Activated CD4-positive, alpha-beta T cell treated with anti-CD3 and anti-CD28 coated beads for 36 hours (primary cell): Measurements from ENCODE around the gene NR2F2. TPM values are rescaled to one million over a fixed set of nuclear protein-coding genes. Genes with fewer than 3 reads are reported as not detected.

ENCODE experiments used
- ATAC-seq: fragments of 200-7000 bp; cut with Tn5 transposase; one replicate; pipeline ENCODE4 v1.10.0; 2021; ENCODE audit warnings: mild to moderate bottlenecking, moderate library complexity
- CTCF ChIA-PET: fragments of 350-600 bp; sonication (Branson Sonifier 250); formaldehyde crosslinking; loops from one replicate; lab custom pipeline; 2021; ENCODE audit warnings: antibody characterized with exemption; lab: Charles Lee
- POLR2A ChIA-PET: fragments of 350-600 bp; sonication (Branson Sonifier 250); formaldehyde crosslinking; loops from one replicate; lab custom pipeline; 2021; ENCODE audit warnings: antibody characterized with exemption, inconsistent platforms; lab: Charles Lee
- DNase-seq: peaks from one replicate; pipeline ENCODE4 v3.0.0-alpha.2; 2020
- H3K27ac Mint-ChIP-seq: one replicate; pipeline ENCODE4 v1.8.0; 2021; ENCODE audit warnings: mixed read lengths
- H3K27me3 Mint-ChIP-seq: one replicate; pipeline ENCODE4 v1.8.0; 2021; ENCODE audit warnings: mixed read lengths
- H3K36me3 Mint-ChIP-seq: one replicate; pipeline ENCODE4 v1.8.0; 2021; ENCODE audit warnings: low read depth, mixed read lengths
- H3K4me1 Mint-ChIP-seq: one replicate; pipeline ENCODE4 v1.8.0; 2021; ENCODE audit warnings: mixed read lengths
- H3K4me3 Mint-ChIP-seq: one replicate; pipeline ENCODE4 v1.8.0; 2021; ENCODE audit warnings: mild to moderate bottlenecking, moderate library complexity, mixed read lengths
- H3K9me3 Mint-ChIP-seq: one replicate; pipeline ENCODE4 v1.8.0; 2021; ENCODE audit warnings: low read depth, mixed read lengths
- intact Hi-C, 2 experiments: fragments of 100-400 bp; cut with DNase I in 1 of 2; cut with micrococcal nuclease in 1 of 2; formaldehyde crosslinking; loops; one replicate each; pipeline versions ENCODE4 v1.14.2 to v1.15.1; 2022 to 2024; cut with DNase I, micrococcal nuclease
- total RNA-seq, 2 experiments: library from RNA; stranded (reverse); gene quantifications; one replicate each; pipeline ENCODE4 v1.2.3, GENCODE V29; 2021

Gene NR2F2
- total RNA-seq, 2 experiments from 2014 or later, result not detected

GRCh38 chr15:96345560-96346399, 15.3 kb downstream of the NR2F2 start:
- peaks cover 3% of the 10 kb centered on the region for H3K4me1 Mint-ChIP-seq
- intact Hi-C loops, result loop anchor here (1.0 to 5.0 kb wide), 4 partner anchors 17 to 1933 kb away; no protein-coding TSS in a partner anchor
- ChIA-PET CTCF (no interaction called here), POLR2A (no interaction called here)
- H3K4me3 Mint-ChIP-seq, result no peak overlapping the region
- no peaks in the 10 kb centered on the region for H3K36me3 Mint-ChIP-seq
- no peak for ATAC-seq
- peaks cover 86% of the 10 kb centered on the region for H3K27me3 Mint-ChIP-seq
- no peak overlapping the region for H3K27ac Mint-ChIP-seq
- H3K9me3 Mint-ChIP-seq, result peaks cover 3% of the 10 kb centered on the region
- DNase-seq, result no peak

- DNase-seq, result no peak
- POLR2A ChIA-PET, result no interaction called here
- intact Hi-C loops, result loop anchor here (5.0 kb wide), 2 partner anchors 1089 to 1934 kb away; no protein-coding TSS in a partner anchor
- Mint-ChIP-seq H3K36me3 (no peaks in the 10 kb centered on the region), H3K4me1 (peaks cover under 1% of the 10 kb centered on the region), H3K9me3 (peaks cover 3% of the 10 kb centered on the region), H3K27ac (no peak overlapping the region), H3K4me3 (no peak overlapping the region), H3K27me3 (peaks cover 88% of the 10 kb centered on the region)
- CTCF ChIA-PET, result interaction anchor here (0.6 kb wide), 1 partner anchor 12 kb away, joined by 3 read pairs; no protein-coding TSS in a partner anchor
- ATAC-seq, result no peak
Measured at GRCh38 chr15:96346409-96346970, 16.0 kb downstream of the NR2F2 start.

- CTCF ChIA-PET, result interaction anchor here (0.6 to 0.7 kb wide), 2 partner anchors 11 to 13 kb away, joined by 3 read pairs; no protein-coding TSS in a partner anchor
- Mint-ChIP-seq H3K27ac (no peak overlapping the region), H3K4me3 (no peak overlapping the region), H3K4me1 (no peaks in the 10 kb centered on the region), H3K9me3 (no peaks in the 10 kb centered on the region), H3K27me3 (peaks cover 88% of the 10 kb centered on the region), H3K36me3 (no peaks in the 10 kb centered on the region)
- no peak for DNase-seq
- POLR2A ChIA-PET, result no interaction called here
- intact Hi-C loops, result loop anchor here (5.0 kb wide), 2 partner anchors 1090 to 1935 kb away; no protein-coding TSS in a partner anchor
- ATAC-seq, result no peak
Measured at GRCh38 chr15:96347181-96348111, 16.9 kb downstream of the NR2F2 start.

GRCh38 chr15:96348112-96349027, 17.9 kb downstream of the NR2F2 start:
- H3K4me1 Mint-ChIP-seq, result no peaks in the 10 kb centered on the region
- DNase-seq, result no peak
- ChIA-PET CTCF (interaction anchor here (1.2 kb wide), 1 partner anchor 11 kb away, joined by 3 read pairs; no protein-coding TSS in a partner anchor), POLR2A (no interaction called here)
- H3K4me3 Mint-ChIP-seq, result no peak overlapping the region
- ATAC-seq, result no peak
- H3K36me3 Mint-ChIP-seq, result no peaks in the 10 kb centered on the region
- H3K27ac Mint-ChIP-seq, result no peak overlapping the region
- H3K9me3 Mint-ChIP-seq, result no peaks in the 10 kb centered on the region
- intact Hi-C loops, result loop anchor here (5.0 kb wide), 2 partner anchors 1091 to 1936 kb away; no protein-coding TSS in a partner anchor
- peaks cover 88% of the 10 kb centered on the region for H3K27me3 Mint-ChIP-seq

- no peaks in the 10 kb centered on the region for H3K36me3 Mint-ChIP-seq
- no peak overlapping the region for H3K27ac Mint-ChIP-seq
- peaks cover 87% of the 10 kb centered on the region for H3K27me3 Mint-ChIP-seq
- intact Hi-C loops, result loop anchor here (5.0 kb wide), 2 partner anchors 1092 to 1937 kb away; no protein-coding TSS in a partner anchor
- H3K9me3 Mint-ChIP-seq, result no peaks in the 10 kb centered on the region
- ChIA-PET CTCF (interaction anchor here (0.7 to 1.2 kb wide), 4 partner anchors 10 to 896 kb away, joined by 3 to 5 read pairs (median 3); no protein-coding TSS in a partner anchor), POLR2A (no interaction called here)
- ATAC-seq (no peak), DNase-seq (no peak)
- H3K4me1 Mint-ChIP-seq, result no peaks in the 10 kb centered on the region
- no peak overlapping the region for H3K4me3 Mint-ChIP-seq
Measured at GRCh38 chr15:96349034-96349856, 18.7 kb downstream of the NR2F2 start.

GRCh38 chr15:96349857-96350720, 19.6 kb downstream of the NR2F2 start:
- H3K36me3 Mint-ChIP-seq, result no peaks in the 10 kb centered on the region
- H3K27me3 Mint-ChIP-seq, result peaks cover 80% of the 10 kb centered on the region
- H3K9me3 Mint-ChIP-seq, result no peaks in the 10 kb centered on the region
- POLR2A ChIA-PET, result no interaction called here
- H3K4me3 Mint-ChIP-seq, result no peak overlapping the region
- ATAC-seq, result no peak
- no peaks in the 10 kb centered on the region for H3K4me1 Mint-ChIP-seq
- DNase-seq, result no peak
- no peak overlapping the region for H3K27ac Mint-ChIP-seq
- intact Hi-C loops, result loop anchor here (5.0 to 10.0 kb wide), 4 partner anchors 545 to 1938 kb away; no protein-coding TSS in a partner anchor
- CTCF ChIA-PET, result interaction anchor here (0.7 to 1.2 kb wide), 4 partner anchors 9 to 895 kb away, joined by 3 to 5 read pairs (median 3); no protein-coding TSS in a partner anchor

- POLR2A ChIA-PET, result no interaction called here
- DNase-seq (no peak), ATAC-seq (no peak)
- peaks cover 76% of the 10 kb centered on the region for H3K27me3 Mint-ChIP-seq
- H3K36me3 Mint-ChIP-seq, result no peaks in the 10 kb centered on the region
- H3K27ac Mint-ChIP-seq, result no peak overlapping the region
- CTCF ChIA-PET, result no interaction called here
- no peaks in the 10 kb centered on the region for H3K9me3 Mint-ChIP-seq
- no peak overlapping the region for H3K4me3 Mint-ChIP-seq
- intact Hi-C loops, result loop anchor here (10.0 kb wide), 2 partner anchors 544 to 884 kb away; no protein-coding TSS in a partner anchor
- H3K4me1 Mint-ChIP-seq, result peaks cover 2% of the 10 kb centered on the region
Measured at GRCh38 chr15:96350934-96351724, 20.6 kb downstream of the NR2F2 start.

- H3K27ac Mint-ChIP-seq, result no peak overlapping the region
- no peak for ATAC-seq
- no peak overlapping the region for H3K4me3 Mint-ChIP-seq
- no peak for DNase-seq
- intact Hi-C loops, result loop anchor here (10.0 kb wide), 2 partner anchors 543 to 883 kb away; no protein-coding TSS in a partner anchor
- ChIA-PET POLR2A (no interaction called here), CTCF (no interaction called here)
- H3K4me1 Mint-ChIP-seq, result peaks cover 9% of the 10 kb centered on the region
- no peaks in the 10 kb centered on the region for H3K36me3 Mint-ChIP-seq
- no peaks in the 10 kb centered on the region for H3K9me3 Mint-ChIP-seq
- peaks cover 75% of the 10 kb centered on the region for H3K27me3 Mint-ChIP-seq
Measured at GRCh38 chr15:96351761-96352603, 21.5 kb downstream of the NR2F2 start.
